IMR-90 (cell line): ENCODE data around the gene ING5. TPM values are rescaled to one million over a fixed set of nuclear protein-coding genes. Genes with fewer than 3 reads are reported as not detected.

Source experiments
- ATAC-seq: fragments of 200-7000 bp; cut with Tn5 transposase; 2 replicates; pipeline ENCODE4 v1.9.1; 2020; ENCODE audit warnings: low read depth, mild to moderate bottlenecking, moderate library complexity
- BruUV-seq: library from RNA; stranded (reverse); fragments of 400-500 nt; replicated peaks from 2 replicates; lab custom pipeline; 2021; lab: Mats Ljungman, UMichigan
- CTCF ChIA-PET: fragments of 300-600 bp; formaldehyde crosslinking; extraction: SDS; loops from one replicate; lab custom pipeline; 2021; ENCODE audit warnings: antibody characterized with exemption; lab: Yijun Ruan, JAX
- POLR2A ChIA-PET: fragments of 300-600 bp; sonication (Branson Sonifier 250); formaldehyde crosslinking; loops from one replicate; lab custom pipeline; 2022; ENCODE audit warnings: antibody characterized with exemption; ENCODE audit not compliant: unreplicated experiment; lab: Charles Lee
- DNase-seq: peaks from one replicate; pipeline ENCODE4 v3.0.0; 2013
- H2AFZ ChIP-seq: replicated peaks from 2 replicates; pipeline ENCODE3; 2013; ENCODE audit warnings: low read length, mild to moderate bottlenecking; ENCODE audit not compliant: poor library complexity
- H2AK5ac ChIP-seq: 2 replicates; pipeline ENCODE4 v1.6.1; 2013; ENCODE audit warnings: low read depth, low read length, inconsistent platforms
- H2AK9ac ChIP-seq: replicated peaks from 2 replicates; pipeline ENCODE3; 2013; ENCODE audit warnings: mild to moderate bottlenecking, low read depth, low read length, moderate library complexity; ENCODE audit not compliant: poor library complexity
- H2BK120ac ChIP-seq: 2 replicates; pipeline ENCODE4 v1.6.1; 2013; ENCODE audit warnings: low read depth, low read length, inconsistent platforms
- H2BK15ac ChIP-seq: 3 replicates; pipeline ENCODE4 v1.6.1; 2013; ENCODE audit warnings: low read depth, low read length, inconsistent platforms
- H2BK20ac ChIP-seq: 2 replicates; pipeline ENCODE4 v1.6.1; 2013; ENCODE audit warnings: low read depth, mild to moderate bottlenecking, inconsistent platforms, low read length, moderate library complexity
- H2BK5ac ChIP-seq: 2 replicates; pipeline ENCODE4 v1.6.1; 2013; ENCODE audit warnings: mild to moderate bottlenecking, low read depth, low read length, inconsistent platforms; ENCODE audit not compliant: poor library complexity, severe bottlenecking
- H3K14ac ChIP-seq: replicated peaks from 2 replicates; pipeline ENCODE4 v1.6.1; 2013; ENCODE audit warnings: low read depth, low read length, inconsistent platforms
- H3K18ac ChIP-seq: 2 replicates; pipeline ENCODE4 v1.6.1; 2013; ENCODE audit warnings: low read depth, low read length, control low read depth
- H3K23ac ChIP-seq: 2 replicates; pipeline ENCODE4 v1.6.1; 2013; ENCODE audit warnings: low read depth, low read length, inconsistent platforms
- H3K27ac ChIP-seq: 2 replicates; pipeline ENCODE4 v1.5.1; 2013; ENCODE audit warnings: mild to moderate bottlenecking, control low read depth, low read length; ENCODE audit not compliant: insufficient read depth
- H3K27me3 ChIP-seq: 2 replicates; pipeline ENCODE4 v1.6.1; 2013; ENCODE audit warnings: low read length; ENCODE audit not compliant: control insufficient read depth, insufficient read depth
- H3K36me3 ChIP-seq: 2 replicates; pipeline ENCODE4 v1.6.1; 2013; ENCODE audit warnings: low read length, mixed read lengths; ENCODE audit not compliant: control insufficient read depth, insufficient read depth
- H3K4ac ChIP-seq: 2 replicates; pipeline ENCODE4 v1.6.1; 2013; ENCODE audit warnings: low read depth, low read length, inconsistent platforms
- H3K4me1 ChIP-seq: 2 replicates; pipeline ENCODE4 v1.6.1; 2013; ENCODE audit warnings: low read length, mixed read lengths; ENCODE audit not compliant: control insufficient read depth, insufficient read depth
- H3K4me2 ChIP-seq: 2 replicates; pipeline ENCODE4 v1.6.1; 2013; ENCODE audit warnings: low read depth, mild to moderate bottlenecking, control low read depth, low read length, moderate library complexity
- H3K4me3 ChIP-seq: 2 replicates; pipeline ENCODE4 v1.5.1; 2013; ENCODE audit warnings: low read depth, mild to moderate bottlenecking, control low read depth, low read length, moderate library complexity; ENCODE audit not compliant: insufficient read depth
- H3K56ac ChIP-seq: 2 replicates; pipeline ENCODE4 v1.6.1; 2013; ENCODE audit warnings: low read length, inconsistent platforms; ENCODE audit not compliant: insufficient read depth; ENCODE audit errors: extremely low read depth
- H3K79me1 ChIP-seq, 2 experiments: 2 replicates each; pipeline ENCODE4 v1.6.1; 2013; ENCODE audit warnings: low read length in 2 of 2, inconsistent platforms in 1 of 2, low read depth in 1 of 2
- H3K9ac ChIP-seq: 2 replicates; pipeline ENCODE4 v1.6.1; 2013; ENCODE audit warnings: low read depth, low read length, control low read depth
- H3K9me1 ChIP-seq: 2 replicates; pipeline ENCODE4 v1.6.1; 2013; ENCODE audit warnings: low read length, inconsistent platforms; ENCODE audit not compliant: insufficient read depth
- H3K9me3 ChIP-seq: 2 replicates; pipeline ENCODE4 v1.6.1; 2013; ENCODE audit warnings: low read length; ENCODE audit not compliant: control insufficient read depth, insufficient read depth
- H4K20me1 ChIP-seq: 2 replicates; pipeline ENCODE4 v1.6.1; 2013; ENCODE audit warnings: low read length, inconsistent platforms; ENCODE audit not compliant: insufficient read depth
- H4K5ac ChIP-seq: 2 replicates; pipeline ENCODE4 v1.6.1; 2013; ENCODE audit warnings: mild to moderate bottlenecking, low read depth, low read length, control low read depth
- H4K8ac ChIP-seq, 2 experiments: 2 replicates each; pipeline ENCODE4 v1.6.1; 2013; ENCODE audit warnings: low read depth in 2 of 2, low read length in 2 of 2, control low read depth in 1 of 2, inconsistent platforms in 1 of 2
- H4K91ac ChIP-seq: 2 replicates; pipeline ENCODE4 v1.6.1; 2013; ENCODE audit warnings: low read depth, low read length, inconsistent platforms; ENCODE audit not compliant: insufficient read depth
- BHLHE40 ChIP-seq: fragments of 150-350 bp; IDR thresholded peaks from 2 replicates; pipeline ENCODE4 v1.6.1; 2016; ENCODE audit warnings: mild to moderate bottlenecking, low read depth, low read length
- CEBPB ChIP-seq: IDR thresholded peaks from 2 replicates; pipeline ENCODE4 v1.6.1; 2012; ENCODE audit warnings: low read depth, low read length, improper control_type of control experiment
- CHD1 ChIP-seq: IDR thresholded peaks from 2 replicates; pipeline ENCODE4 v1.6.1; 2012; ENCODE audit warnings: low read depth, low read length, improper control_type of control experiment
- FOS ChIP-seq: fragments of 150-350 bp; IDR thresholded peaks from 2 replicates; pipeline ENCODE4 v1.6.1; 2016; ENCODE audit warnings: low read depth, low read length
- MAFK ChIP-seq: IDR thresholded peaks from 2 replicates; pipeline ENCODE4 v1.6.1; 2012; ENCODE audit warnings: low read depth, low read length, improper control_type of control experiment
- MAZ ChIP-seq: IDR thresholded peaks from 2 replicates; pipeline ENCODE4 v1.6.1; 2012; ENCODE audit warnings: low read depth, mild to moderate bottlenecking, low read length, improper control_type of control experiment, moderate library complexity, borderline replicate concordance
- NFE2L2 ChIP-seq: fragments of 150-350 bp; IDR thresholded peaks from 2 replicates; pipeline ENCODE4 v1.6.1; 2016; ENCODE audit warnings: low read depth, mild to moderate bottlenecking, low read length
- POLR2A ChIP-seq: IDR thresholded peaks from 2 replicates; pipeline ENCODE4 v1.6.1; 2012; ENCODE audit warnings: mild to moderate bottlenecking, low read depth, low read length
- RAD21 ChIP-seq: IDR thresholded peaks from 2 replicates; pipeline ENCODE4 v1.6.1; 2012; ENCODE audit warnings: low read length, improper control_type of control experiment
- RCOR1 ChIP-seq: IDR thresholded peaks from 2 replicates; pipeline ENCODE4 v1.6.1; 2012; ENCODE audit warnings: mild to moderate bottlenecking, low read length, improper control_type of control experiment; ENCODE audit not compliant: insufficient replicate concordance
- RFX5 ChIP-seq: IDR thresholded peaks from 2 replicates; pipeline ENCODE4 v1.8.0; 2012; ENCODE audit warnings: low read depth, mild to moderate bottlenecking, low read length, moderate library complexity
- SMC3 ChIP-seq: fragments of 150-350 bp; IDR thresholded peaks from 2 replicates; pipeline ENCODE4 v1.6.1; 2016; ENCODE audit warnings: low read depth, mild to moderate bottlenecking, antibody characterized with exemption, low read length, moderate library complexity
- USF2 ChIP-seq: fragments of 150-350 bp; IDR thresholded peaks from 2 replicates; pipeline ENCODE4 v1.6.1; 2017; ENCODE audit warnings: mild to moderate bottlenecking, antibody characterized with exemption, low read length, low read depth
- WGBS, 2 experiments: methylation state at CpG; one replicate each; pipeline versions ENCODE4 v1.1.5 to v1.1.7; 2013; ENCODE audit warnings: missing lambda C conversion rate in 2 of 2; ENCODE audit not compliant: insufficient read length in 1 of 2; ENCODE audit errors: extremely low coverage in 2 of 2; 5-methylcytosine and 5-hydroxymethylcytosine counted together
- dilution Hi-C: fragments of 300-500 bp; cut with HindIII; formaldehyde crosslinking; loops from one replicate; pipeline ENCODE4 v1.14.3; 2018; ENCODE audit warnings: low sequenced_read_pairs; ENCODE audit not compliant: unreplicated experiment
- in situ Hi-C: fragments of 300-500 bp; cut with MboI; formaldehyde crosslinking; loops from 3 replicates; pipeline ENCODE4 v1.14.3; 2019; ENCODE audit warnings: low sequenced_read_pairs, inconsistent platforms, mixed read lengths
- intact Hi-C: fragments of 100-400 bp; cut with micrococcal nuclease; formaldehyde crosslinking; loops from 2 replicates; pipeline ENCODE4 v1.10.0; 2022
- polyA plus RNA-seq, 3 experiments: library from polyadenylated mRNA; depleted of rRNA; stranded (reverse); fragments of >200 nt; gene quantifications; 2 replicates each; pipeline ENCODE4 v1.2.3, GENCODE V29; 2012; ENCODE audit warnings: low replicate concordance in 1 of 3
- total RNA-seq: library from RNA; depleted of rRNA; stranded (reverse); fragments of >200 nt; gene quantifications from 2 replicates; pipeline ENCODE4 v1.2.3, GENCODE V29; 2012
- TF ChIP-seq, protein P1 (sequence below): conservative IDR thresholded peaks from 2 replicates; pipeline ENCODE4 v1.5.1; 2012; ENCODE audit warnings: mild to moderate bottlenecking, low read depth, low read length, improper control_type of control experiment
- TF ChIP-seq, protein P2 (sequence below): fragments of 150-350 bp; IDR thresholded peaks from 2 replicates; pipeline ENCODE4 v1.6.1; 2016; ENCODE audit warnings: low read depth, mild to moderate bottlenecking, low read length, moderate library complexity, borderline replicate concordance

Gene ING5
- total and polyA plus RNA-seq, 2 of the 4 experiments (the other 2 are of a cell fraction), result 36.1 to 38.9 TPM

DNA sequence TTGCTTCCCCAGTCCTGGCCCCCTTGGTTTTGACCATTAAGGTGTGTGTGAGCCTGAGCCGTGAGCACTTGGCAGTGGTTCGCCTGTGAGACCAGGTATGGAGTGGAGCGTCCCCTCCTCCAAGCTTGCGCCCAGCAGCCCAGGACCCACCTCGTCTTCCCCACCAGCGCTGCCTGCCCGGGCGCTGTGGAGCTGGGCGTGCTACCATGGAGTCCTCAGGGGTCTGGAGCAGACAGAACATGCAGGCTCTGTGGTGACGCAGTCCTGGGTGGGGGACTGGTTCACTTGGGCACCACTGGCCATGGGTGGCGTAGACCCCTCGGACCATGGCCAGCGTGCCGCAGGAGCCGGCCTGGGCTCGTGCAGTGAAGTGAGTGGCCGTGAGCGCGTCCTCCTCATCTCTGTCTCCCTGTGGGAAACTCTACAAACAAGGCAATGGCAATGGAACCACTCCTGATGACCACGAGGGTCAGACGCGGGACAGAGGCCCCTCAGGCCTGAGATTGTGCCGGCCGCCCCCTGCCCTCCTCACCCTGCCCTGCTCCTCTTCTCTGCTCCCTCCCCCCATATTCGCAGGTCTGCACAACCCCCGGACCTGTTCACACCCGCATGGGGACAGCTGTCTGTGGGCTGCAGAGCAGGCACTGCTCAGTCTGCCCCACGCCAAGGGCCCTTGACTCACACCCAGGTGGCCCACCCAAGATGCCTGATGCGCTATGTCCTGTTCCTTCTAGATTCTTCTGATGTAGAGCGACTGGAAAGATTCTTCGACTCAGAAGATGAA, 30.2 kb upstream of the ING5 start:
- no peaks in the 10 kb centered on the region for H3K9me3 ChIP-seq
- no peak overlapping the region for H2AK9ac ChIP-seq
- 93% methylated on average over 13 of the region's 31 CpGs; no CpG with 5 or more reads in 1 of the 2 experiments for WGBS, 2 experiments
- H3K27me3 ChIP-seq, result no peaks in the 10 kb centered on the region
- no peak overlapping the region for H3K18ac ChIP-seq
- dilution Hi-C loops (no loop called here), in situ Hi-C loops (loop anchor here (25.0 kb wide), 1 partner anchor 809 kb away; the partner anchor contains the start of gene AGXT), intact Hi-C loops (no loop called here)
- peaks cover 2 to 7% of the 10 kb centered on the region in 2 experiments; a peak in 1 of 4 replicates for H3K79me1 ChIP-seq
- no TSS peak for BruUV-seq
- no peak overlapping the region for H4K91ac ChIP-seq
- DNase-seq (no peak), ATAC-seq (no peak)
- no peak overlapping the region for H3K56ac ChIP-seq
- no peak overlapping the region for H2BK15ac ChIP-seq
- no peak overlapping the region for H2BK120ac ChIP-seq
- no peak overlapping the region for H3K9ac ChIP-seq
- H3K27ac ChIP-seq, result no peak overlapping the region
- H3K4me3 ChIP-seq, result no peak overlapping the region
- H2AFZ ChIP-seq, result no peak overlapping the region
- POLR2A ChIA-PET, result no interaction called here
- H3K4ac ChIP-seq, result no peak overlapping the region
- peaks cover 66% of the 10 kb centered on the region for H3K36me3 ChIP-seq
- no peak overlapping the region for H3K14ac ChIP-seq
- H3K4me1 ChIP-seq, result peaks cover 2% of the 10 kb centered on the region
- H2BK20ac ChIP-seq, result no peak overlapping the region
- CTCF ChIA-PET, result no interaction called here
- no peak overlapping the region for H3K4me2 ChIP-seq
- H4K5ac ChIP-seq, result no peak overlapping the region
- H3K23ac ChIP-seq, result no peak overlapping the region
- no peak overlapping the region for H2AK5ac ChIP-seq
- no peak overlapping the region for H2BK5ac ChIP-seq
- H3K9me1 ChIP-seq, result no peaks in the 10 kb centered on the region
- no peak overlapping the region for H4K8ac ChIP-seq
- peaks cover 7% of the 10 kb centered on the region; the same call in 1 of the 2 replicates for H4K20me1 ChIP-seq
- no peak for TF ChIP-seq CHD1
- TF ChIP-seq BHLHE40, result no peak
- TF ChIP-seq, protein P1, sequence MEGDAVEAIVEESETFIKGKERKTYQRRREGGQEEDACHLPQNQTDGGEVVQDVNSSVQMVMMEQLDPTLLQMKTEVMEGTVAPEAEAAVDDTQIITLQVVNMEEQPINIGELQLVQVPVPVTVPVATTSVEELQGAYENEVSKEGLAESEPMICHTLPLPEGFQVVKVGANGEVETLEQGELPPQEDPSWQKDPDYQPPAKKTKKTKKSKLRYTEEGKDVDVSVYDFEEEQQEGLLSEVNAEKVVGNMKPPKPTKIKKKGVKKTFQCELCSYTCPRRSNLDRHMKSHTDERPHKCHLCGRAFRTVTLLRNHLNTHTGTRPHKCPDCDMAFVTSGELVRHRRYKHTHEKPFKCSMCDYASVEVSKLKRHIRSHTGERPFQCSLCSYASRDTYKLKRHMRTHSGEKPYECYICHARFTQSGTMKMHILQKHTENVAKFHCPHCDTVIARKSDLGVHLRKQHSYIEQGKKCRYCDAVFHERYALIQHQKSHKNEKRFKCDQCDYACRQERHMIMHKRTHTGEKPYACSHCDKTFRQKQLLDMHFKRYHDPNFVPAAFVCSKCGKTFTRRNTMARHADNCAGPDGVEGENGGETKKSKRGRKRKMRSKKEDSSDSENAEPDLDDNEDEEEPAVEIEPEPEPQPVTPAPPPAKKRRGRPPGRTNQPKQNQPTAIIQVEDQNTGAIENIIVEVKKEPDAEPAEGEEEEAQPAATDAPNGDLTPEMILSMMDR, result no peak
- no peak for TF ChIP-seq NFE2L2
- no peak for TF ChIP-seq RFX5
- TF ChIP-seq SMC3, result no peak
- no peak for TF ChIP-seq RAD21
- no peak for TF ChIP-seq POLR2A
- no peak for TF ChIP-seq CEBPB
- TF ChIP-seq MAZ, result no peak
- no peak for TF ChIP-seq FOS
- TF ChIP-seq RCOR1, result no peak
- no peak for TF ChIP-seq USF2
- no peak for TF ChIP-seq MAFK
- TF ChIP-seq, protein P2, sequence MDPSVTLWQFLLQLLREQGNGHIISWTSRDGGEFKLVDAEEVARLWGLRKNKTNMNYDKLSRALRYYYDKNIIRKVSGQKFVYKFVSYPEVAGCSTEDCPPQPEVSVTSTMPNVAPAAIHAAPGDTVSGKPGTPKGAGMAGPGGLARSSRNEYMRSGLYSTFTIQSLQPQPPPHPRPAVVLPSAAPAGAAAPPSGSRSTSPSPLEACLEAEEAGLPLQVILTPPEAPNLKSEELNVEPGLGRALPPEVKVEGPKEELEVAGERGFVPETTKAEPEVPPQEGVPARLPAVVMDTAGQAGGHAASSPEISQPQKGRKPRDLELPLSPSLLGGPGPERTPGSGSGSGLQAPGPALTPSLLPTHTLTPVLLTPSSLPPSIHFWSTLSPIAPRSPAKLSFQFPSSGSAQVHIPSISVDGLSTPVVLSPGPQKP, result no peak
